Thyroid gland (tissue), 4 donors: ENCODE data around the gene EEFSEC. TPM values are rescaled to one million over a fixed set of nuclear protein-coding genes. Genes with fewer than 3 reads are reported as not detected.
A peak's percentile ranks its signal among the peaks of the same experiment; 100 is the strongest.

ENCODE experiments used
- DNase-seq, 2 donors: peaks; one replicate each; pipeline ENCODE4 v3.0.0-alpha.2; 2019
- H3K27ac ChIP-seq, 3 donors: fragments of 200-600 bp; sonication (generic); 1 replicate in 2 of 3; 2 replicates in 1 of 3; pipeline ENCODE4 v1.5.1; 2016 to 2019; ENCODE audit warnings: mild to moderate bottlenecking in 1 of 3, moderate library complexity in 1 of 3
- H3K27me3 ChIP-seq: fragments of 200-600 bp; sonication (generic); one replicate; pipeline ENCODE4 v1.5.1; 2019
- H3K36me3 ChIP-seq, 2 donors: fragments of 200-600 bp; sonication (generic); one replicate each; pipeline ENCODE4 v1.5.1; 2016 to 2019
- H3K4me1 ChIP-seq, 2 donors: fragments of 200-600 bp; sonication (generic); one replicate each; pipeline ENCODE4 v1.5.1; 2017 to 2019
- H3K4me3 ChIP-seq, 3 donors: fragments of 200-600 bp; sonication (generic); replicated peaks in 1 of 3; 1 replicate in 2 of 3; 2 replicates in 1 of 3; pipeline ENCODE4 v1.5.1; 2016; ENCODE audit warnings: mild to moderate bottlenecking in 1 of 3
- H3K9me3 ChIP-seq: fragments of 200-600 bp; sonication (generic); one replicate; pipeline ENCODE4 v1.5.1; 2017
- CTCF ChIP-seq, 6 experiments: fragments of 200-600 bp in 3 of 6; fragments of 450-650 bp in 3 of 6; sonication (generic) in 3 of 6; IDR thresholded peaks; one replicate each; pipeline ENCODE4 v1.5.1; 2016 to 2019; ENCODE audit warnings: antibody characterized with exemption in 6 of 6, mild to moderate bottlenecking in 2 of 6, inconsistent platforms in 1 of 6, moderate library complexity in 1 of 6
- POLR2A ChIP-seq, 2 donors: fragments of 450-650 bp; IDR thresholded peaks; one replicate each; pipeline ENCODE4 v1.6.1; 2017; ENCODE audit warnings: antibody characterized with exemption in 2 of 2, mild to moderate bottlenecking in 2 of 2, moderate library complexity in 1 of 2
- WGBS, 2 donors: methylation state at CpG; one replicate each; pipeline ENCODE4 v1.1.5; 2017; 5-methylcytosine and 5-hydroxymethylcytosine counted together
- intact Hi-C: fragments of 100-400 bp; cut with DNase I; formaldehyde crosslinking; loops from one replicate; pipeline ENCODE4 v1.15.1; 2023
- total RNA-seq, 4 donors: library from RNA; depleted of rRNA; stranded (reverse); fragments of >200 nt; gene quantifications; one replicate each; pipeline ENCODE4 v1.2.3, GENCODE V29; 2016

EEFSEC gene
- total RNA-seq, 4 donors from 2014 or later, result 13.3 to 26.6 (median 21.7) TPM

GRCh38 chr3:128227507-128227906 lies 74.2 kb downstream of the EEFSEC start:
- no peak for DNase-seq
- H3K36me3 ChIP-seq, result no peaks in the 10 kb centered on the region
- 92 to 94% methylated on average over 4 of the region's 4 CpGs for WGBS, 2 donors
- H3K27me3 ChIP-seq, result no peaks in the 10 kb centered on the region
- H3K27ac ChIP-seq, result no peak overlapping the region
- no peak overlapping the region for H3K4me3 ChIP-seq
- TF ChIP-seq POLR2A (IDR thresholded peaks at IDR 0.05), result no peak
- TF ChIP-seq CTCF (IDR thresholded peaks at IDR 0.05), result no peak
- intact Hi-C loops, result no loop called here
- no peaks in the 10 kb centered on the region for H3K9me3 ChIP-seq
- H3K4me1 ChIP-seq, result peaks cover 19 to 24% of the 10 kb centered on the region in 2 donors

- TF ChIP-seq CTCF (IDR thresholded peaks at IDR 0.05), result no peak
- DNase-seq, result no peak
- Histone ChIP-seq H3K27ac (no peak overlapping the region), H3K27me3 (no peaks in the 10 kb centered on the region), H3K9me3 (no peaks in the 10 kb centered on the region), H3K36me3 (no peaks in the 10 kb centered on the region), H3K4me3 (no peak overlapping the region), H3K4me1 (peaks cover 23 to 30% of the 10 kb centered on the region in 2 donors)
- intact Hi-C loops, result no loop called here
- 91 to 96% methylated on average over 5 of the region's 5 CpGs for WGBS, 2 donors
Measured at GRCh38 chr3:128228366-128228910, 75.2 kb downstream of the EEFSEC start.

GRCh38 chr3:128229106-128229857 lies 76.0 kb downstream of the EEFSEC start:
- DNase-seq, result no peak
- peak overlapping the region in 1 of 3 donors; percentile 31 for H3K27ac ChIP-seq
- no peak overlapping the region for H3K4me3 ChIP-seq
- no peaks in the 10 kb centered on the region for H3K27me3 ChIP-seq
- peaks cover 23 to 30% of the 10 kb centered on the region in 2 donors for H3K4me1 ChIP-seq
- no peaks in the 10 kb centered on the region for H3K36me3 ChIP-seq
- TF ChIP-seq CTCF (IDR thresholded peaks at IDR 0.05) (no peak), POLR2A (IDR thresholded peaks at IDR 0.05) (no peak)
- intact Hi-C loops, result no loop called here
- WGBS, 2 donors, result 79 to 89% methylated on average over 11 of the region's 11 CpGs
- H3K9me3 ChIP-seq, result no peaks in the 10 kb centered on the region

GRCh38 chr3:128231606-128232005 lies 78.3 kb downstream of the EEFSEC start:
- Histone ChIP-seq H3K4me3 (no peak overlapping the region), H3K4me1 (peaks cover 23 to 30% of the 10 kb centered on the region in 2 donors), H3K36me3 (no peaks in the 10 kb centered on the region), H3K9me3 (no peaks in the 10 kb centered on the region), H3K27me3 (no peaks in the 10 kb centered on the region), H3K27ac (peak overlapping the region in 1 of 3 donors; percentile 50)
- 37 to 41% methylated on average over 6 of the region's 6 CpGs for WGBS, 2 donors
- no peak for TF ChIP-seq POLR2A (IDR thresholded peaks at IDR 0.05)
- no peak for TF ChIP-seq CTCF (IDR thresholded peaks at IDR 0.05)
- intact Hi-C loops, result no loop called here
- DNase-seq, result peak in 1 of 2 donors; percentile 3
